Cardiac septum (tissue), 1 donor: Measurements from ENCODE around the gene METTL25B. TPM values are rescaled to one million over a fixed set of nuclear protein-coding genes. Genes with fewer than 3 reads are reported as not detected.
A peak's percentile ranks its signal among the peaks of the same experiment; 100 is the strongest.
"Not testable (repeated sequence)": the region's sequence is repeated elsewhere in the genome, so short reads cannot be mapped to it uniquely, and the experiment has no call there.

Experiments used
- DNase-seq: peaks from one replicate; pipeline ENCODE4 v3.0.0-alpha.2; 2020; ENCODE audit warnings: low spot score
- intact Hi-C: fragments of 100-400 bp; cut with DNase I; formaldehyde crosslinking; loops from one replicate; pipeline ENCODE4 v1.14.0; 2022
- total RNA-seq: library from RNA; stranded (reverse); fragmentation: NEBNext Ultra II Directional; extraction: Animal tissue kit (Norgen Biotek cat#: 25700); gene quantifications from one replicate; pipeline ENCODE4 v1.2.1, GENCODE V29; 2021
- donor health status: DM: no; HTN: no; CAD: no.

METTL25B gene
- total RNA-seq, 1 donor from 2014 or later: 14.7 TPM

DNA sequence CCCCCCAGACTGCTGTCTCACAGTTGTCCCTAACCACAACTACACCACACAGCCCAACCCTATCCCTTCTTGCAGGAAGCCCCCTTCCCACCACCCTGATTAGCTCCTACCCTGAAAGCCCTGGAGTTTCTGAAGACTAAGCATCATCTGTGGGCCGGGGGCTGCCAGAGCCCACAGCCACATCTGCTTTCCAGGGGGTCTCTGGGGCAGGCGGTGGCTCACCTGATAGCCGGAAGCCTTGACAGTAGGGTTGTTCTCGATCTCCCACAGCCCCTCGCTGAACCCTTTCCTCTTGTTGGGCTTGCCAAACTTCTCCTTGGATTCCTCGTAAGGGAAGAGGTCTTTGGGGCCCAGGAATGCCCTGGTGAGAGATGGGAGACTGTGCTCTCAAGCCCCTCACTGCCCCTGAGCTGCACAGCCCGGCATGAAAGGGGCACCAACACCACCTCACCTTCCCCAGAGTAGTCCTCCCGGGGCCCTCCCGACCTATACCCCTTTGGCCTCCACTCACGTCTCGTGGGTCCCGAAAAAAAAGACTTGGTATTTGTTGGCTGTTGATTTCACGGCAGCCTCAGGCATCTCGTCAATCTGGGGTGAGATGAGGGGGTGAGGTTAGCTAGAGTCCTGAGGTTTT lies 16.6 kb downstream of the METTL25B start:
- intact Hi-C loops: no loop called here
- DNase-seq: no peak

DNA sequence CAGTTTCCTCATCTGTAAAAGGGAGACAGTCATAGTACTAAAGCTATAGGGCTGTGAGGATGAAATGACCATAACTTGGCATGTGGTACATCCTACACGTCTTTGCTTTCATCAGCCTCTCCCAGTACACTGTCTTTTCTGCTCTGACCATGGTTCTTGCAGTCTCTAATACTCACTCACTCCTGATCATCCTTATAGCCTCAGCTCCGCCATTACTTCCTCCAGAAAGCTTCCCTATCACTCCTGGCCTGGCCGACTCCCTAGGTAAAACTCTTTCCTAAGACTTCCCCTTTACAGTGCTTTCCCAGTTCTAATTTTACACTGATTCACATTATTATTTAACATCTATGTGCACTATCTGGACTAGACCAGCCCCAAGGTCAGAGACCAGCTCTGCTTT lies 17.6 kb downstream of the METTL25B start:
- intact Hi-C loops: no loop called here
- DNase-seq: no peak

DNA sequence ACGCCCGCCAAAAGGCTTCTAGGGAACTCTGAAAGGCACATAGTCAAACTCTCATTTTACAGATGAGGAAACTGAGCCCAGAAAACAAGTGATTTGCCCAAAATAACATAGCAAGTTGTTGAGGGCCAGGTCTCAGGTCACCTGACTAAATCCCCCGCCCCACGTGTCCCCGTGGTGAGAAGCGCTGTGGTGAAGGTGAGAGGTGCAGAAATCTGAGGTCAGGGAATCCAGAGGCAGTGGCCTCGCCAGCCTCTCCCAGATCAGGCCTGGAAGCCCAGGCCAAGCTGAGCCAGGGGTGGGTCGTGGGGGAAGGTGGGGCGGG lies 18.1 kb downstream of the METTL25B start:
- DNase-seq: no peak
- intact Hi-C loops: no loop called here

GRCh38 chr1:156746728-156747631 lies 18.7 kb downstream of the METTL25B start:
- peak; percentile 91 for DNase-seq
- intact Hi-C loops: no loop called here

- intact Hi-C loops: no loop called here
- no peak for DNase-seq
Observed at GRCh38 chr1:156747742-156748669, 19.7 kb downstream of the METTL25B start.

DNA sequence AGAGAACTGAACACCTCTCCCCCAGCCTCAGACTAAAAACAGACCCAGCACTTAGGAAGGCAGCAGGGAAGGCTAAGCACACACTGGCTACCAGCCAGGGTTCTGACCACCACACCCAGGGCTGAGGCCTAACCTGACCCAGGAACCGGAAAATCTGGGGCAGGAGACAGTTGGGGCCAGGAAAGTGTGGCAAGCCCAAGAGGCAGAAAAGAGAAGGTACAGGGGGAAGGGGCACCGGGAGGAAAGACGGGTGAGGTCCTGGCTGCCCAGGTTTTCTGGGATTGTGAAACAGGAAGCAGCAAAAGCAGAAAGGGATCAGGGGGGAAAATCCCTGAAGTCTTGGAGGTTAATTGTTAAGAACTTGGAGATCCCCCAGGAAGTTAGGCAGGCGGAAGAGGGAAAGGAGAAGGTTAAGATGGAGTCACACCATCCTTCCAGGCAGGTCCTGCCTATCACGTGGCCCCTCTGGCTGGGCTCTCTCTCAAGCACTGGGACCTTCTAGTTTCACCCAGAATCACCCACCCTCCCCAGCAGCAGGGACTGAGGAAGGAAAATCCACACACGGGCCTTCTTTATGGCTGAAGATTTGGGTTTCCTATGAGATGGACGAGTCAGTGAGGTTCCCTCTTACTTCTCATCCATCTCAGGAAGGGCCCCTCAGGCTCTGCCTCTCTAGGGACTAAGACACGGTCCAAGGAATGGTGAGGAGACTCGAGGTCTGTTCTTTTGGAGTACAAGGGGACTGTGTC lies 20.6 kb downstream of the METTL25B start:
- DNase-seq: peak; percentile 81
- intact Hi-C loops: no loop called here

- no peak for DNase-seq
- intact Hi-C loops: no loop called here
Observed at GRCh38 chr1:156749419-156750118, 21.3 kb downstream of the METTL25B start.

DNA sequence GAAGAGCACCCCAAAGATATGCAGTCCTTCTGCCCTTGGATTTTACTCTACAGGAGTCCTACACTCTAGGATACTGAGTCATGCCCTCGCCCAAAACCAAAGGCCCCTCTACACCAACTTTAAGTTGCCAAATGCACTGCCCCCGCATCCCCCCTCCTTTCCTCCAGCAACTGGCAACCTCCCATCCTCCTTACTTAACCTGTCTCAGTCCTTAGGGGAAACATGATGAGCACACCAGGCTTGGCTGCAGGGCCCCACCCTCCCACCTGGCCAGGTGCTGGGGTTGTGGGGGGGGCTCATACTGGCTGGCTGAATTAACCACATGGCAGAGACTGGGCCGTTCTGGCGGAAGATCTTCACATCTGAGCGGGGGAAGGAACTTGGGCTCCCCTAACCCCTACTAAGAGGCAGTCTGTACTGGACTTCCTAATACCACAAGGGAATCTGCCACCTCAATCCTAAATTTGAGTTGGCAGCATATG lies 22.0 kb downstream of the METTL25B start:
- DNase-seq: no peak
- intact Hi-C loops: no loop called here

DNA sequence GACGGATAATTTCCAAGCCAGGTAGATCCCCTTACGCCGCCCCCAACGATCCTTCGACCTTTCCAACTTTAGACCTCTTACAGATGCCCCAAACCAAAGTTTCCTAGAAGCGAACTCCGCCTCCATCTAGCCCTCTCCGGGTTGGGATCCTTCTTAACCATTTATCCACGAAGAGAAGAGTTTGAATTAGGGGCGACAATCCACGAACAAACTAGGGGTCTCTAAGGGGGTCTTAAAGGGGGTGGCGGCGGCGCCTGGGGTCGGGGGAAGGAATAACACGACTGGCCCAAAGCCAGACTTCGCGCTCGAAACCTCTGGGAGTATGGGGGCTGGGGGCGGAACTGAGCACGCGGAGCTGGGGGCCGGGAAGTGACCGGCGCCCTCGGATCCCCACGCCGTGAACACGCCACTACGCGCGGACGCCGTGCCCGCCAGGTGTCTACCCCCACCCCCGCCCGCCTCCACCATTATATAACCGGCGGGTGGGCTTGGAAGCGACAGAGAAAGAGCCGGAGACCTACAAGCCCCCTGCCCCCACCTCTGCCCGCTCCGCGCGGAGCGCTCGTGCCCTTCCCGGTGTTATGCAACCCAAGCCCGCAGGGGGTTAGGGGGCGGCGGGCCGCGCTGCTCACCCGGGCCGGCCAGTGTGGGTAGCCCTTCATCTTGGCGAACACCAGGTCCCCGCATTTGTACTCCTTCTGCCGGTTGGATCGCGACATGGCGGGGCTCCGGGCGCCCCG lies 22.6 kb downstream of the METTL25B start:
- intact Hi-C loops: no loop called here

GRCh38 chr1:156751451-156751756 lies 23.1 kb downstream of the METTL25B start, which contains the start of gene HDGF:
HDGF (minus strand) TSS chr1:156751675; CDS start chr1:156751429, 246 bp downstream.
- no peak for DNase-seq
- intact Hi-C loops: no loop called here

More for the DNA sequence above, 22.6 kb downstream of the METTL25B start:
- DNase-seq: no peak

GRCh38 chr1:156751757-156752481 lies 23.6 kb downstream of the METTL25B start:
- intact Hi-C loops: loop anchor here (1.0 kb wide), 1 partner anchor 14 kb away; no protein-coding TSS in a partner anchor
- peak; percentile 99 for DNase-seq

DNA sequence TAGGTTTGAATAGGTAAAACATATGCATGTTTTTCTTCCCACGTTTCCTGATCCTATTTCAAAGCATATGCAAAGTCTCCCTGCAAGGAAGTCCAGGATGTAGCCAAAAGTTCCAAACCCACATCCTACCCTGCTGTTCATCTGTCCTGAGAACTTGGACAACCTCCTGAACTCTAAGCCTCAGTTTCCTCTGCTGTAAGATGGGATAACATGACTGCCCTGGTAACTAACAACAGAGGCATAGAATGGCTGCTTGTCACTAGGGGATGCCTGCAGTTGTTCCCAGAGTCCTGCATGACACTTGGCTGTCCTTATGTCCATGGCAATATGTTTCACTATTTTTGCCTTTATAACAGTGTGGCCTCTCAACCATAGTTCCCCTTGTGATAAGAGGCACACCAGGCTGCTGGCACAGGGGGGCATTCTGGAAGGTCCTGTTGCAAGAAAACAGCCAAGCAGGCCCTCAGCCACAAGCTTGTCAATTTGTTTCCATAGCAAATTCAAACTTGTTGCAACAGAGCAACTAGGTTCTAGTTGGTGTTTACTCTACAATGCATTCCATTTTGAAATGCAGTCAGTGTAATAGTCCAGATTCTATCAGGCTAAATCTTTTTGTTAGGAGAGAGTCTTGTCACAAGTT lies 24.7 kb downstream of the METTL25B start:
- intact Hi-C loops: loop anchor here (1.0 kb wide), 1 partner anchor 13 kb away; no protein-coding TSS in a partner anchor

DNA sequence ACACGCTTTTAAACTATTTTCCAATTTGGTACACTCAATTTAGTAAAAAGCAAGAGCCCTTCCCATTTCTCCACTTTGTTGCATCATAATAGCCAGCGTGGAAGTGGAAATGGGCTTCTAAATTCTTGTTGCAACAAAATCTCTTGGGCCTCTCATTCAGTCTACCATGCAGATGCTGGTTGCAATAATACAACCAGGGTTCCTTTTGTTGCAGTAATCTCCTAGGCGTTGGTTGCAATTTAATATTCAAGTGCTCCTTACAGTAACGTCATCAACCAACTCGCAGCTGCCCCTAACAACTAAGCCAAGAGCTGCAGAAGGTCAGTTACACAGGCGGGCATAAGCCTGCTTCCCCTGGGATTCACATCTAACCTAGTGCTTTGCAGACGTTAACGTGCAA lies 25.9 kb downstream of the METTL25B start:
- intact Hi-C loops: no loop called here
- DNase-seq: no peak

More for the DNA sequence above, 24.7 kb downstream of the METTL25B start:
- DNase-seq: peak; percentile 68

GRCh38 chr1:156755527-156755950 lies 27.3 kb downstream of the METTL25B start:
- DNase-seq: peak; percentile 2
- intact Hi-C loops: no loop called here

DNA sequence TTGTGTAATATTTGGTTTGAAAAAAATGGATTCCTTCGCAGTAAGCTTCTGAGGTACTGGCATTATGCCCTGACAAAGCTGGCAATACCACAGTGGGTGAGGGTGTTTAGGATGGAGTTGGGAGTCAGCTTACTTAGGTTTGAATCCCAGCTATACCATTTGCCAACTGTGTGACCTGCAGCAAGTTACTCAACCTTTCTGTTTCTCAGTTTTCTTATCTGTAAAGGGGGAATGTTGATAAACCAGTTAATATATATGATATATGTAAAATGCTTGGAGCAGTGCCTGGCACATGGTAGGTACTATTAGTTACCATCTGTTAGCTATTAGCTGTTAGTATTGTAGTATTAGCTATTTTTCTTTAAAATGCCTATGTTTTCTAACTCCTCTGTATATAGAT lies 28.1 kb downstream of the METTL25B start:
- DNase-seq: no peak
- intact Hi-C loops: no loop called here

DNA sequence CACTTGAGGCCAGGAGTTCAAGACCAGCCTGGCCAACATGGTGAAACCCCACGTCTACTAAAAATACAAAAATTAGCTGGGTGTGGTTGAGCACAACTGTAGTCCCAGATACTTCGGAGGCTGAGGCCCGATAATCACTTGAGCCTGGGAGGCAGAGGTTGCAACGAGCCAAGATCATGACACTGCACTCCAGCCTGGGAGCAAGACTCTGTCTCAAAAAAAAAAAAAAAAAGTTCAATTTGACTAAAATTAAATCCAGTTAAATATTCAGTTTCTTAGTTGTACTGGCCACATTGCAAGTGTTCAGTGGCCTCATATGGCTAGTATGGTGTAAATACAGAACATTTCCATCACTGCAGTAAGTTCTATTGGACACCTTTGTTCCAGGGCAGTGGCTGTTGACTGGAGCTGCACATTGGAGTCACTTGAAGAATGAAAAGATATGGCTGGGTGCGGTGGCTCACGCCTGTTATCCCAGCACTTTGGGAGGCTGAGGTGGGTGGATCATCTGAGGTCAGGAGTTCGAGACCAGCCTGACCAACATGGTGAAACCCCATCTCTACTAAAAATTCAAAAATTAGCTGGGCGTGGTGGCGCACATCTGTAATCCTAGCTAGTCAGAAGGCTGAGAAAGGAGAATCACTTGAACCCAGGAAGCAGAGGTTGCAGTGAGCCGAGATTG lies 29.4 kb downstream of the METTL25B start:
- DNase-seq, intact Hi-C loops: not testable (repeated sequence)
